Activated CD8-positive, alpha-beta memory T cell treated with anti-CD3 and anti-CD28 coated beads, Interleukin-2, amount 50 U/mL, for 1 hour (primary cell): ENCODE measurements around the gene DCAF6.
"Not testable (repeated sequence)": the region's sequence is repeated elsewhere in the genome, so short reads cannot be mapped to it uniquely, and the experiment has no call there.

Source experiments
- DNase-seq: peaks from one replicate; pipeline ENCODE4 v3.0.0-alpha.2; 2020; ENCODE audit errors: extremely low read depth

The DCAF6 gene

DNA sequence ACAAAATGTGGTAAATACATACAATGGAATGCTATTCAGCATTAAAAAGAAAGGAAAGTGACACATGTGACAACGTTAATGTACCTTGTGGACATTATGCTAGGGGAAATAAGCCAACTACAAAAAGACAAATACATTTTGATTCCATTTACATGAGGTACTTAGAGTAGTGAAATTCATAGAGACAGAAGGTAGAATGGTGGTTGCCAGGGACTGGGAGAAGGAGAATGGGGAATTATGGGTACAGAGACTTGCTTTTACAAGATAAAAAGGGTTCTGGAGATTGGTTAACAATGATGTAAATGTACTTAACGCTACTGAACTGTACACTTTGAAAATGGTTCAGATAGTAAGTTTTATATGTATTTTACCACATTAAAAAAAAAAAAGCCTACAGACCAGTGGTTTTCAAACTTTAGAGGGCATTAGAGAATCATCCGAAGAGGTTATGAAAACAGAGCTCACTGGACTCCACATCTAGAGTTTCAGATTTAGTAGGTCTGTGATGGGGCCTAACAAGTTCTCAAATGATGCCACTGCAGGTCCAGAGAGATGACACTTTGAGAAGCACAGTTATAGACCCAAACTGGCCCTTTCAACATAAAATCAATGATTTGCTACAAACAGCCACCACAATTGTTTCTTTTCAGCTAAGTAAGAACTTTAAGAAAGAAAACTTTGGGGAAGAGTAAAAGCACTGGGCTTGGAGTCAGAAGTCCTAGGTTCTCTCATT lies 13.0 kb upstream of the DCAF6 start:
- DNase-seq = no peak

DNA sequence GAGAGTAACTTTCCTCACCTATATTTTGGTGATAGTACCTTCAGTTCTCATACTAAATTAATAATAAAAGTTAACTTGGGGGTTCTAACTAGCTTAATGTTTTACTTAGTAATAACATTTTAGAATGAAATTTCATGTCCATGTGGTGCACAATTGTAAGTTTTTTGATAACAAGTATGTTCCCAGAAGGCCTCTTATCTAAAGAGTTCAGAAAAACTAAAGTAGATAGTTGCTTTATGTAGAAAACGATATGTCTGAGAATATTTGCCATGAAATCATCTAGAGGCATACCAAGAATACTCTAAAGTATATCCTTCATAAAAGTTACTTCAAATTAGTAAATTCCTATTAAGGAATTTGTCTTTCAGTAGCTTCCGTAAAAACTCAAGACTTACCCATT lies 12.4 kb upstream of the DCAF6 start:
- DNase-seq = no peak

DNA sequence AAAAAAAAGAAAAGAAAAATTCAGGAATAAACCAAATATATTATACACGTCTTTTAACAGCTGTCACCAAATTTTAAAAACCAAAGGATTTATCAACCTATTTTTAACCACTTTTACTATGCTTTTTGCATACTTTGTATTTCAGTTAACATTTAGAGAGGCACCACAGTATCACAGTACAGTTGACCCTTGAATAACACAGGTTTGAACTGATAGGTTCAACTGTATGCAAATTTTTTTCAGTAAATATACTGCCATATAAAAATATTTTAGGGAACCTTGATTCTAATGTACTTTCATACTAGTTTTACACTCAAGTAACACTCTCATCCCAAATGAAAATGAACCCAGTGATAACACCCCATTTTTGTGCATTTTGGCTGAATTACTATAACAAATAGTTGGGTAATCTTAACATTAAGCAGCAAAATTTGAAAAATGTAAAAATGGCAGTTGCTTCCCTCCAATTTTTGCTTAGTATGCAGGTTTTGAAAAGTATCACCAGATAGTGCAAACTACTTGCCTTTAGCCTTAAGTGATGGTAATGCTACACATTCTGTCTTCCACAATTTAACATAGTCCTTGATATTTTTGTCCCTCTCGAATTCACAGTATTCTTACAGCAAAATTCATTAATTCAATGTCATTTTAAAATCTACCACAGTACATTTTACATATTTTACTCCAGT lies 11.8 kb upstream of the DCAF6 start:
- DNase-seq = no peak

DNA sequence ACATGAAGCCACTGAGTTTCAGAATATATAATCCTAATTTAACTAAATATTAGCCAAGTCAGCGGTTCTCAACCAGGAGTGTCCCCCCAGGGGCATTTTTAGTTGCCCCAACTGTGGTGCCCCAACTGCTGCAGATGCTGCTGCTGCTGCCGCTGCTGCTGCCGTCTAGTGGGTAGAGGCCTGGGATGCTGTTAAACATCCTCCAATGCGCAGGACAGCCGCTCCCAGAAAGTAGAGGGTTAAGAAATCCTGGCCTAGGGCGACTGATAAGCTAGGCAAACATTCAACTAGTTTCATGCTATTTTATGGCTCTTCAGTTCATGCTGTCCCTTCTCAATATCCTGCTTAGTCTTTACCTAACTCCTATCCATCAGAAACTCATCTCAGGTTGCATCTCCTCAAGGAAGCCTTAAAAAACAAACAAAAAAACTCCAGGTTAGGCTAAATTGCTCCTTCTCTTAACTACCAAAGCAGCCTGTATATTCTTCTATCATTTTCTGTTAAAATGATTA lies 9.9 kb upstream of the DCAF6 start:
- no peak for DNase-seq

DNA sequence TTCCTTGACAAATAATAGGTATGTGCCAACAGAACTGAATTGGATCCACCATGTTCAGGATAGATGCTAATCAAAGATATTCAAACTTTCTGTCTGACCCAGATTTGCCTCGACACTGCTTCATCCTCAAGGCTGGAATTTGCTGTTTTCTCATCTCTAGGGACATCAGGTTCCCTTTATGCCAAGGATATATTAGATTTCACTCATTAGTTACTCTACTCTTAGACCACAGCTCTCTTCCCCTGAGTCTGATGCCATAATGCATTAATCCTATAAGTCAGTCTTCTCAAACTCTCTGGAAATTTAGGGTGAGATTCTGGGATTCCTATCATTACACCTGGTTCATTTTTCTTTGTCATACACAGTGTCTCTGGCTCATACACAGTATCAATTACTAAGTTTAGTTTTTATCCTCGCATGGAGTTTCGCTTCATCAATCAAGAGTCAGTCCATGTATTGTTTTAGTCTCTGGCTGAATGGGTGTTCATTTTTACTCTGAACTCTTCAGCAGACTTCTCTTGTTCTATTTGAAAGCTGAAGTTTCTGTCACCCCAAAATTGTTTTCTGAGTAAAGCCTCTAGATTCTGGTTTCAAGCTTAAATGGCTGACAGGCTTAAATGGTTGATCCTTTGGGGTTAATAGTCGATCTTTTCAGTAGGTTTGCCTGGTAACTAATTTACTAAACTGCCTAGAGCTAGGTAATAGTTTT lies 9.3 kb upstream of the DCAF6 start:
- no peak for DNase-seq

DNA sequence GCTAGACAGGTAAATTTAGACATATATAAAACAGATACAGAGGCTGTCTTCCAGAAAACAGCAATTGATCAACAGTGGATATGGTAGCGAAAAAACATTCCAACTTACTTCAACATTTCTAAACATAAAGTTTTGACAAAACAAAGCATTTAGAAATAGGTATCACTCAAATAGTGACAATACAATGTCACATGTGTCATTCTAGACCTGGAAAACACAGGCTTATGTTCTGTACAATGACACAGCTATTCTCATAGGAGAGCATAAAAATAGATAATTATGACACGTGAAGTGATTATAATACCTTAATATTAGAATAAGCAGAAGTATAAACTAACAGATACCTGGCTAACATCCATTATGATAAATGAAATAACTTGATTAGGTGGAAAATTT lies 8.0 kb upstream of the DCAF6 start:
- DNase-seq = no peak

DNA sequence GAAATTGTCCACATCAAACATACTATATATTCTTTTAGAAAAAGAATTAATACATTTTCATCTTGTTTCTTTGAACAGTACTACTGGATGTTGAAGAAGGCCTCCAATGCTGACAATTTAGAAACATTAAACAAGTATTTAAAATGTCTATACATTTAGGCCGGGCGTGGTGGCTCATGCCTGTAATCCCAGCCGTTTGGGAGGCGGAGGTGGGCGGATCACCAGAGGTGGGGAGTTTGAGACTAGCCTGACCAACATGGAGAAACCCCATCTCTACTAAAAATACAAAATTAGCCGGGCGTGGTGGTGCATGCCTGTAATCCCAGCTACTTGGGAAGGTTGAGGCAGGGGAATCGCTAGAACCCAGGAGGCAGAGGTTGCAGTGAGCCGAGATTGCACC lies 7.6 kb upstream of the DCAF6 start:
- DNase-seq = not testable (repeated sequence)

DNA sequence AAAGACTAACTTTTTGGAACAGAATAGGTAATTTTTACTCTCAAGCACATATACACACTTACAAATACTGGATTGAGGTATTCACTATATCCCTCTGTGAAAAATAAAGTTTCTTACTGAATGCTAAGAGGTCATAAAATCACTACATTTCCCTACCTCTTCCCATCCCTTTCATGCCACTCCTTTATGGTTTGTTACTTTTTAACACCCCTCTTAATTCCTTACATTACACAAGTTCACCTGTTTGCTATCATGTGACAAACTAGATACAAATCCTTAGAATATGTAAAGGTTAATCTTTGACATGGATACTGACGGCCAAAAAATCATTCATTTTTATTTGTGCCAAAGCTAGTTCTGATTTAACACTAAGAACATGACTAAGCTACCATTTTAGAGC lies 6.8 kb upstream of the DCAF6 start:
- no peak for DNase-seq

DNA sequence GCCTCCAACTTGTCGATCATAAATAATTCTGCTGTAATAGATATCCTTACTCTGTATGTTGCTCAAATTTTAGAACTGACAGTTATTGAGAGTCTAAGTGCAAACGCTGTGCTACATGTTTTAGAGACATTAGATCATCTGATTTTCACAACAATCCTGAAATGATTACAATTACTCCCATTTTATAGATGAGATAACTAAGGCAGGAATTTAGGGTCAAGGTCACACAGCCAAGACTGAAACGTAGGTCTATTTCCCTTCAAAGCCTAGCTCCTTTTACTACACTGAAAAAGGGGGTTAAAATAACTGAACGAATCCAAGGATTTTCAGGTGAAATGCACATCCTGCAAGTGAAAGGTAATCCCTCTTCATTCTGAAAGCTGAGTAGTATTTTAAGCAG lies 2.7 kb upstream of the DCAF6 start:
- DNase-seq = no peak

DNA sequence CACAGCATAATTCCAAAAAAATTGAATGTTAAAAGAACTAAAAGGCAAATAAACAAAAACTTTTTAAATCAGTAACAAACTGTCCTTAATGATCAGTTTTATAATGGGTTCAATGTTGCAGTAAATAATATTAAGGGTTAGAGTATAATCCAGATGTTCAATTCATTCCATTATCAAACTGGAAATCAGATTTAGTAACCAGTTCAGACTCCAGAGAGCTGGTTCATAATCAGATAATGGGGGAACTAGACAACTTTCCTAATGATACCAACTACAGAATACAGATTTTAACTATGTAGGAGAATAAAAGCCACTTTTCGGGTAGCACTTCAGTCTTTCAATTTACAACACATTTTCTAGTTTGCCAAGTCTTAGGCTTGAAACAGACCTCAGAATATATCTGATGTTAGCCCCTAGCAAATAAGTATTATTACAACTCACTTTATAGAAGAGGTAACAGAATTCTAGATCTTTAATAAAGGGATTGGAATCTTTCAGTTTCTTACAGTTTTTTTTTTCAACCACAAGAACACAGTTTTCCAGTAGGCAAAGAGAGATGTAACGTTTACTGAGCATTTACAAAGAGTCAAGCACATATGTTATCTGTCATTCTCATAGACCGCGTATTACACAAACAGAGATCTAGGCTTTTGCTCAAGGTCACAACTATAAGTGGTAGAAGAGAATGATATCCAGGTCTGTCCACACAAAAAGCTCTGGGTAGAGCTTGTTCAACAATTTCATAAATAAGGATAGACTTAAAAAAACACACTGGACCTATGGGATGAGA lies 1.9 kb upstream of the DCAF6 start:
- DNase-seq = no peak

DNA sequence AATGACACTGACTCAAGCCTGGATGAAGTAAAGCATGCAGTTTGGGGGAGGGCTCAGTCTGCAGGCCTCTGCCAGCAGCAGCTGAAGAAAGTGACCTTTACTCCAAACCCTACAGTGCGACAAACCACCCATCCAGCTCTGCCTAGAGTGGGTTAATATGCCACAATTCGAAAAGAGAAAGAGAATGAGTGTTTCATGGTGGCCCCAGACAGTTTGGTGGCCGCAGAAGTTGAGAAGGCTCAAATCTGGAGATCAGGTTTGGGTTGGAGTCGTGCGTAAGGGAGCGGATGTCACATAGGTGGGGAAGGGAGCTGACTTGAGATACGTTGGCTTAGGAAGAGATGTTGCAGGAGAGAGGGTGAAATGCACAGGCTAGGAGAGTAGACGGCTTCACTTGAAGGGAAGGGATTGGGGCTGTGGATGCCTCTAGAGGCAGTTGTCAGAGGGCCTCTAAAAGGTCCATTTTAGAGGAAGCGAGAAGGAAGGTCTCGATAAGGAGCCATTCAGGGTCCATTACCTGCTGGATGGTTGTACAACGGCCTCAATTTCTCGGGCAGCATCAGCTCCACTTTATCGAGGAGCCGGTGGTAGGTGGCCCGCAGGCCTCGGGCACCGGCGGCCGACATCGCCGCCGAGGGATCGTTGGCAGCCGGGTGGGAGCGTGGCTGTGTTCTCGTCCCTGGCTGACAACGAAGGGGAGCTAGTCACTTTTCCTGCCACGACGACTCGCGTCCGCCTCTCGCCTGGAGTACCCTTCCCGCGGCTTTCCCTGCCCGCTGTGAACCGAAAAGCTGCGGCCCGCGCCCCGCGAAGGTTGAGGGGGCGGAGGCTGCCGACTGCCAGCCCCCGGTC lies 1.0 kb upstream of the DCAF6 start:
- no peak for DNase-seq

DNA sequence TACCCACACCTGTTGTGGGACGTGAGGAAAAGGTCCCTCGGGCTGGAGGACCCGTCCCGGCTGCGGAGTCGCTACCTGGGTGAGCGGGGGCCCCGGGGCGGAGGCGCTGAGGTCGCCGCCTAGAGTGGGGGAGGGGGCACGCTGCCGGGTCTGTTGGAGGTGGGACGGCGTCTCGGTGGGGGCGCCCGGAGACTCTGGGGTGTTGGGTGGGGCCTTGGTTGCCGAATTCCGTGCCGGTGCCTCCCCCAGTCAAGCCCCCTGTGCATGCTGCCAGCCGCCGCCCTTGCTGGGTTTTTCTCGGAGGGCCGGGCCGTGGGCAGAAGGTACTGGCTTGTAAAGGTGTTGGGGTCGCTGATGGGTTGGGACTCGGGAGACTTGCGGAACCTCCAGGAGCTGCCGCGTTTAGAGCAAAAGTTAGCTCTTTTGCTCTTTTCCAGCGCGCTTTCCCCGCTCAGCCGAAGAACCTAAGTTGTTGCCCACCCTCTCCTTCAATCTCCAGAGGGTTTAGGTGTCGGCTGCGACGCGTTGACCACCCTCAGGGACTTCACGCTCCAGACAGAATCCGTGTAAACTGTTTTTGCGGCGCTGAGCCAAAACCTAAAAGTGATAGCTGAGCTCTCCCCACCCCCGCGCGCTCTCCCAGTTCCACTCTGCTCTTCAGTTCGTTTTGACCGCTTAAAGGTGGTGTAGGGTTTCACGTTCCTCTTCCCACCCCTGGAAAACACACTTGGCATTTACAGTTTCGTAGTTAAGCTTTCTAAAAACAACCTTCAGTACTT lies 636 bp downstream of the DCAF6 start, which contains the start of gene MPC2:
Gene MPC2, minus strand, starts transcription at position 143 of the 779 bp plus-strand sequence. CDS start 1,231 bp downstream, outside the sequence.
- DNase-seq = peak; percentile 22

DNA sequence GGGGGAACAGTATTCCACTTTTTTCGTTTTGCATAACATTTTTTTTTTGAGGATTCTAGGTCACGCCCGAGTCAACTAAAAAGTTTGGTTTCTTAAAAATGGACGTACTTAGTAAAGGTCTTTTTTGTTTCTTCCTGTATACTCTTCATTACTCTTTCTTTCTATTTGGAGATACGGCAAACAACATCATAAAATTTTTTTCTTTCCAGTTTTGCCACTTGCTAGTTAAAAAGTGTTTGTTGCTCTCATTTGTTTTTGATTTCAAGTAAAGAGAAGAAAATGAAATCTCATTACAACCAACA lies 1.2 kb downstream of the DCAF6 start:
- DNase-seq = no peak

DNA sequence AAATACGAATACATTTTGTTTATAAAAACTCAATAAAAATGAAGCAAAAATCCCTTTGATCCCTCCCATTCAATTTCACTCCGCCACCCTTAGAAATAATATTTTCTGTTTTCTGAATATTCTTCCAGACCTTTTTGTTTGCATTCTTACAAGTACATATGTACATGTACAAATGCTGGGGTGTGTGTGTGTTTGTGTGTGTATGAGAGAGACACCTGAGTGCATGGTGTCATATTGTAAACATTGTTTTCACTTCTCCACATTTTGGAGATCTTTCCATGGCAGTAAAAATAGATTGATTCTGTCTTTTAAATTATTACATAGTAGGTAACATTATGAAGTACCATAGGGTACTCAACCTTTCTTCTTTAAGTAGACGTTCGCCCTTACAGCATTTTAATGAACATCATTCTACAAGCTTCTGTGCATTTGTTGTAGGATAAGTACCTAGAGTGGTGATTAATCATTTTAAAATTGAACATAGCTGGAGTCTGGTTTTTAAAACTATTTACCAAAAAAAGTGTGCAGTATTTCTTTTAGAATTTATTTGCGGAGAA lies 1.7 kb downstream of the DCAF6 start:
- DNase-seq = no peak

DNA sequence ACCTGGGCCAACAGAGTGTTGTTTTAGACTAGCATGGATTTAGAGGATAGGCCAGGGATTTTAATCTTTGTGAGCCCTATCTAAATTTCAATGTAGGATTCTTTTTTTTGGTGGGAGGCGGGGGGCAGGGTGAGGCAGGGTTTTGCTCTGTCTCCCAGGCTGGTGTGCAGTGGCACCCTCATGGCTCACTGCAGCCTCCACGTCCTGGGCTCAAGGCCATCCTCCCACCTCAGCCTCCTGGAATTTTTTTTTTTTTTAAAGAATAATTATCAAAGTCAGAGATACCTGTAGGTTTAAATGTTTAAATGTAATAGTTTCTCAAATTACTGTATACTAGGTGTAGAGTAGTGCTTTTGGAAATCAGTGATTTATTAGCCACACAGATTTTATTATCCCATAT lies 3.8 kb downstream of the DCAF6 start:
- DNase-seq = no peak

DNA sequence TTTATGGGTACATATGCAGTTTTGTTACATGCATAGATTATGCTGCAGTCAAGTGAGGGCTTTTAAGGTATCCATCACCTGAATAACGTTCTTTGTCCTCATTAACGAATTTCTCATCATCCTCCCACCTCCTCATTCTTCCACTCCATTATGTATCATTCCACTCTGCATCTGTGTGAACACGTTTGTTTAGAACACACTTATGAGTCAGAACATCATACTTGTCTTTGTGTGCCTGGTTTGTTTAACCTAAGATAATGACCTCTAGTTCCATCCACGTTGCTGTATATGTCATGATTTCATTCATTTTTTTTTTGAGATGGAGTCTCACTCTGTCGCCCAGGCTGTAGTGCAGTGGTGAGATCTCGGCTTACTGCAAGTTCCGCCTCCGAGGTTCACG lies 7.1 kb downstream of the DCAF6 start:
- no peak for DNase-seq

DNA sequence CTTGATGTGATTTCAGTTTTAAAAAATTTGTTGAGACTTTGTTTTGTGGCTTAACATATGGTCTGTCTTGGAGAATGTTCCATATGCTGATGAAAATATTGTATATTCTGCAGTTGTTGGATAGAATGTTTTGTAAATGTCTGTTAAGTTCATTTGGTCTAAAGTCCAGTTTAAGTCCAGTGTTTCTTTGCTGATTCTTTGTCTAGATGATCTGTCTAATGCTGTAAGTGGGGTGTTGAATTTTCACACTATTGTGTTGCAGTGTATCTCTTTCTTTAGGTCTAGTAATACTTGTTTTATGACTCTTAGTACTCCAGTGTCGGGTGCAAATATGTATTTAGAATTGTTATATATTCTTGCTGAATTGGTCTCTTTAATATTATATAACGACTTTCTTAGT lies 11.2 kb downstream of the DCAF6 start:
- DNase-seq = no peak

DNA sequence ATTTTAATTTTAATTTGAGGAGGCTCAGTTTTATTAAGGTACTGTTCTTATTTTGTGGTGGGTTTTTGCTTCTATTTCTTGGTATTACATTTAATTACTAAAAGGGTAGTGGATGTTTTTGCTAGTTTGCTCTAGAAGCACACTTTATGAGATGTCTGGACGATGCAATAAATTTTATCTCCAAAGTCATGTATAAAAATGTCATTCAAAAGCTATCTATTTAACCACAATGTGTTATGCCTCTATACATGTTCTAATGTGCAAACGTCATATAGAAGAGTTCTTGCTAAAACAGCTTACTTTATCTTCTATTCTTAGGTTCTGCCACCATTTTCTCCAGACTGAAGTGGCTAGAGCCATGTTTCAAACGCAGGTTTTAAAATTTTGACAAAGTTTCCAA lies 13.3 kb downstream of the DCAF6 start:
- no peak for DNase-seq

DNA sequence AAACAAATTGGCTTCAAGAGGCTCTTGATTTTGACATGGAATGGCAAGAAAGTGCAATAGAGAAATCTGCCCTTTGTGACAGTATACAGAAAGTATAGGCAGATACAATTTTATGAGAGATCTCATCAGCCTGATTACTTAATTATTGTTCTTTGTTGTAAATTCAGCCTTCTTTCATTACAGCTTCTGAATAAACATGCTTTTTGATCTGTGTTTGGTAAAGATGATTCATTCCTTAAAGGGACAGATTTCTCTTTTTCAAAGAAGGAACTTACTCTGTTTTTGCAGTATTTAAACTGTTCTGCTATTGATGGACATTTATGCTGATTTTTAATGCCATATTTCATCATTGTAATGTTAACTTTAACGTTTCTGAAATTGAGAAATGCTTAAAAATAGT lies 14.1 kb downstream of the DCAF6 start:
- DNase-seq = no peak

DNA sequence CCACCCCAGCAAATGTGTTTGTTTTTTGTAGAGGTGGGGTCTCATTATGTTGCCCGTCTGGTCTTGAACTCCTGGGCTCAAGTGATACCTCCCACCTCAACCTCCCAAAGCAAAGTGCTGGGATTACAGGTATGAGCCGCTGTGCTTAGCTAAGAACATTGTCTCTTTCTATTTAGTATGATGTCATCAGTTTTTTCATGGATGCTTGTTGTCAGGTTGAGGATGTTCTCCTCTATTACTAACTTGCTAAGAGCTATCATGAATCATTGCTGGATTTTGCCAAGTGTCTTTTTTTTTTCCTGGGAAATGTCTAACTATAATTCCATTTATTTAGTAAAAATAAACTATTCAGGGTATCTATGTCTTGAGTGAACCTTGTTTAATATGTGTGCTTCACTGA lies 19.4 kb downstream of the DCAF6 start:
- no peak for DNase-seq
